Measurements from ENCODE around the gene C2orf66. TPM values are rescaled to one million over a fixed set of nuclear protein-coding genes. Genes with fewer than 3 reads are reported as not detected.

C2orf66 gene
- total RNA-seq (ENCODE audit: unreplicated experiment): 1.4 TPM
- long read RNA-seq: 0 reads

DNA sequence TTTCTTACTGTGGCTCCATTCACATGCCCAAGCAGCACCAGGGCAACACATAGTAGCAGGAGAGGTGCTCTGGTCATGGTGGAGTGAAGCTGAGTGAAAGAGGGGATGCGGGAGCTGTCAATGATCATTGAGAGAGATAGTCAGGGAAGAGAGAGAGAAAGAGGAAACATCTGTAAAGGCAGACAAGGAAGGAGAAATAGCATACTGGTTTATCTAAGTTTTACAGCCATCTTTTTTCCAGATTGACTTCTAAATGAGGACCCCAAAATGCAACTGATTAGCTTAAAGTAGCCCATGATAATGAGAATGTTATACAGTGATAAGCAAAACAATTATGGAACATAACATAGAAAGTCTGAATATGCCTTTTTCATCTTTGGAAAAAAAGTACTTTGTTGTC is at the start of gene C2orf66:
C2orf66 (minus strand) TSS at position 96 of the 400 bp plus-strand sequence; CDS start at position 77, 19 bp downstream.
- no peak within 1 kb of the TSS for H3K4me3 Mint-ChIP-seq (ENCODE audit: unreplicated experiment)
- H3K27ac Mint-ChIP-seq (ENCODE audit: unreplicated experiment): peak within 1 kb of the TSS; percentile 1
- no peak for TF ChIP-seq CTCF (IDR thresholded peaks at IDR 0.05; ENCODE audit: unreplicated experiment)
- peaks cover 12% of the 10 kb centered on the region for H3K4me1 Mint-ChIP-seq (ENCODE audit: unreplicated experiment)
- no peaks in the 10 kb centered on the region for H3K27me3 Mint-ChIP-seq (ENCODE audit: unreplicated experiment)
- H3K36me3 Mint-ChIP-seq (ENCODE audit: low read depth, unreplicated experiment): no peaks in the 10 kb centered on the region
- no peak for DNase-seq (ENCODE audit: low spot score)
- H3K9me3 Mint-ChIP-seq (ENCODE audit: unreplicated experiment): no peaks in the 10 kb centered on the region

DNA sequence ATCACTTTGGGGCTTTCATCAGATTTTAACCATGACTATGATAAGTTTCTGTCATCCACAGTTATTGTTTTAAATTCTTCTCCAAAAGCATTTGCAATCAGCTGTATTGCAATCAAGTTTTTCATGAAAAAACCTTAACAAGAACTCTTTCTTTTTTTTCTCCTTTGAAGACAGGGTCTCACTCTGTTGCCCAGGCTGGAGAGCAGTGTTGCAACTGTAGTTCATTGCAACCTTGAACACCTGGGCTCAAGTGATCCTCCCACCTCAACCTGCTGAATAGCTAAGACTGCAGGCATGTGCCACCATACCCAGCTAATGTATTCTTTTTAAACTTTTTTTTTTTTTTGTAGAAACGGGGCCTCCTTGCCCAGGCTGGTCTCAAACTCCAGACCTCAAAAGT is 45.5 kb upstream of the C2orf66 start:
- Mint-ChIP-seq H3K27me3 (ENCODE audit: unreplicated experiment) (peaks cover 1% of the 10 kb centered on the region), H3K4me1 (ENCODE audit: unreplicated experiment) (peaks cover 21% of the 10 kb centered on the region), H3K36me3 (ENCODE audit: low read depth, unreplicated experiment) (peaks cover 9% of the 10 kb centered on the region), H3K4me3 (ENCODE audit: unreplicated experiment) (no peak overlapping the region), H3K9me3 (ENCODE audit: unreplicated experiment) (no peaks in the 10 kb centered on the region), H3K27ac (ENCODE audit: unreplicated experiment) (no peak overlapping the region)
- no peak for DNase-seq (ENCODE audit: low spot score)
- TF ChIP-seq CTCF (IDR thresholded peaks at IDR 0.05; ENCODE audit: unreplicated experiment): no peak

GRCh38 chr2:196853301-196854087 is 44.3 kb upstream of the C2orf66 start:
- Mint-ChIP-seq H3K4me3 (ENCODE audit: unreplicated experiment) (no peak overlapping the region), H3K4me1 (ENCODE audit: unreplicated experiment) (peaks cover 21% of the 10 kb centered on the region), H3K27me3 (ENCODE audit: unreplicated experiment) (peaks cover 1% of the 10 kb centered on the region), H3K36me3 (ENCODE audit: low read depth, unreplicated experiment) (peaks cover under 1% of the 10 kb centered on the region), H3K9me3 (ENCODE audit: unreplicated experiment) (no peaks in the 10 kb centered on the region), H3K27ac (ENCODE audit: unreplicated experiment) (peak overlapping the region; percentile 21)
- DNase-seq (ENCODE audit: low spot score): no peak
- no peak for TF ChIP-seq CTCF (IDR thresholded peaks at IDR 0.05; ENCODE audit: unreplicated experiment)

DNA sequence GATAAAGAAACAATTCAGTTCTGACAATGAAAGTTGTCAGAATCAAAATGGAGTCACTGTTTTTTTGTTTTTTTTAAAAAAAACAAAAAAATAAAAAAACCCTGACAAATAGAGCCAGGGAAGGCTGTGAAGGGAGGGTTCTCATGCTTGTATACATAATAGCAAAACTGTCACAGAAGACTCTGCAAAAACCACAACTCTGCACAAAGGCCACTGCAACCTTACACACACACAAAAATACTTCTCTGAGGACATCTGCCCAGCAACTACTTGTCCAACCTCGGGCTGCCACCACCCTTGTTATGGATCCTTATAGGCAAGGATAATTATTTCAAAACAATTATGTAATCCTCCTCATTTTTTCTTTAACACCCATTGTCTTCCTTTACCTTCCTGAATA is 41.9 kb upstream of the C2orf66 start:
- Mint-ChIP-seq H3K27me3 (ENCODE audit: unreplicated experiment) (no peaks in the 10 kb centered on the region), H3K4me1 (ENCODE audit: unreplicated experiment) (peaks cover 21% of the 10 kb centered on the region), H3K9me3 (ENCODE audit: unreplicated experiment) (no peaks in the 10 kb centered on the region), H3K27ac (ENCODE audit: unreplicated experiment) (peak overlapping the region; percentile 27), H3K36me3 (ENCODE audit: low read depth, unreplicated experiment) (no peaks in the 10 kb centered on the region), H3K4me3 (ENCODE audit: unreplicated experiment) (no peak overlapping the region)
- no peak for DNase-seq (ENCODE audit: low spot score)
- no peak for TF ChIP-seq CTCF (IDR thresholded peaks at IDR 0.05; ENCODE audit: unreplicated experiment)

DNA sequence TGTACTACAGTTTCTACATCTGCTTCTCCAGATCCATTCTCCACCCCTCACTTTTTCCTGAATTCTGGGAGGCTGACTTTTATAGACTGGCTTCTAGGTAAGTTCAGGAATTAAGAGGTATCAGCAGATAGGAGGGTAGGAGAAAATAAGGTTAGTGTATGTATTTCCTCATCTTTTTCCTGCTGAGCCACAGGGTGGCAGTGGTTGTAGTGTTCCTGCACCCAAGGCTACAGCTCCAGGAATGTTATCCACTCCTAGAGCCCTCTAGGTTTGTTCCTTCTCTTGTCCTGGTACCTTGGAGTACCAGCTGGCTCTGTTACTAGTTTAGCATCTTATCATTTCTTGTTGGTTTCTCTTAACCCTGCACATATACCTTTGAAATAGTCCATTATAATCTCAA is 40.7 kb upstream of the C2orf66 start:
- Mint-ChIP-seq H3K4me3 (ENCODE audit: unreplicated experiment) (no peak overlapping the region), H3K36me3 (ENCODE audit: low read depth, unreplicated experiment) (no peaks in the 10 kb centered on the region), H3K4me1 (ENCODE audit: unreplicated experiment) (peaks cover 21% of the 10 kb centered on the region), H3K27ac (ENCODE audit: unreplicated experiment) (peak overlapping the region; percentile 36), H3K27me3 (ENCODE audit: unreplicated experiment) (no peaks in the 10 kb centered on the region), H3K9me3 (ENCODE audit: unreplicated experiment) (no peaks in the 10 kb centered on the region)
- no peak for DNase-seq (ENCODE audit: low spot score)
- no peak for TF ChIP-seq CTCF (IDR thresholded peaks at IDR 0.05; ENCODE audit: unreplicated experiment)

Data from endothelial cell (in vitro differentiated cells).